HAP-1 (cell line): Measurements from ENCODE around the gene SINHCAF.

Experiments used
- DNase-seq, 2 experiments: peaks; one replicate each; pipeline ENCODE4 v3.0.0-alpha.2; 2016 to 2020; ENCODE audit warnings: low spot score in 2 of 2
- H3K27me3 ChIP-seq: fragments of 250-450 bp; sonication (Bioruptor Pico); 2 replicates; pipeline ENCODE4 v1.5.1; 2020; ENCODE audit warnings: low read depth, mild to moderate bottlenecking, moderate library complexity
- H3K36me3 ChIP-seq: fragments of 250-450 bp; sonication (Bioruptor Pico); replicated peaks from 2 replicates; pipeline ENCODE4 v1.5.1; 2020; ENCODE audit warnings: mild to moderate bottlenecking
- H3K4me1 ChIP-seq: fragments of 250-450 bp; sonication (Bioruptor Pico); 2 replicates; pipeline ENCODE4 v1.5.1; 2020; ENCODE audit warnings: mild to moderate bottlenecking
- H3K4me3 ChIP-seq: fragments of 250-450 bp; sonication (Bioruptor Pico); 2 replicates; pipeline ENCODE4 v1.5.1; 2020; ENCODE audit warnings: mild to moderate bottlenecking, moderate library complexity
- H3K9me3 ChIP-seq: fragments of 250-450 bp; sonication (Bioruptor Pico); 2 replicates; pipeline ENCODE4 v1.5.1; 2020; ENCODE audit warnings: mild to moderate bottlenecking, moderate library complexity
- in situ Hi-C: fragments of 300-500 bp; cut with MboI; formaldehyde crosslinking; loops from 3 replicates; pipeline ENCODE4 v1.14.3; 2020; ENCODE audit warnings: low sequenced_read_pairs, inconsistent platforms, mixed read lengths

SINHCAF gene

GRCh38 chr12:31309279-31309678 lies 16.7 kb downstream of the SINHCAF start:
- H3K27me3 ChIP-seq = no peaks in the 10 kb centered on the region
- no peaks in the 10 kb centered on the region; the same call in 1 of the 2 replicates for H3K4me1 ChIP-seq
- peaks cover 22% of the 10 kb centered on the region for H3K36me3 ChIP-seq
- no peaks in the 10 kb centered on the region for H3K9me3 ChIP-seq
- no peak for DNase-seq
- in situ Hi-C loops = no loop called here
- no peak overlapping the region for H3K4me3 ChIP-seq

- peaks cover 27% of the 10 kb centered on the region for H3K36me3 ChIP-seq
- in situ Hi-C loops = no loop called here
- DNase-seq = no peak
These were observed 17.8 kb downstream of the SINHCAF start for GRCh38 chr12:31308116-31308515.

GRCh38 chr12:31306866-31307265 lies 19.1 kb downstream of the SINHCAF start:
- H3K4me3 ChIP-seq = no peak overlapping the region
- peaks cover 34% of the 10 kb centered on the region for H3K36me3 ChIP-seq
- DNase-seq = no peak
- H3K9me3 ChIP-seq = no peaks in the 10 kb centered on the region
- H3K27me3 ChIP-seq = no peaks in the 10 kb centered on the region
- in situ Hi-C loops = no loop called here
- no peaks in the 10 kb centered on the region for H3K4me1 ChIP-seq

More at GRCh38 chr12:31308116-31308515, 17.8 kb downstream of the SINHCAF start:
- Histone ChIP-seq H3K4me3 (no peak overlapping the region), H3K9me3 (no peaks in the 10 kb centered on the region), H3K27me3 (no peaks in the 10 kb centered on the region), H3K4me1 (no peaks in the 10 kb centered on the region)

GRCh38 chr12:31303466-31303865 lies 22.5 kb downstream of the SINHCAF start:
- no peaks in the 10 kb centered on the region for H3K9me3 ChIP-seq
- peaks cover 59% of the 10 kb centered on the region for H3K36me3 ChIP-seq
- in situ Hi-C loops = no loop called here
- no peak overlapping the region for H3K4me3 ChIP-seq
- no peak for DNase-seq
- H3K27me3 ChIP-seq = no peaks in the 10 kb centered on the region
- H3K4me1 ChIP-seq = no peaks in the 10 kb centered on the region; the same call in 1 of the 2 replicates

DNA sequence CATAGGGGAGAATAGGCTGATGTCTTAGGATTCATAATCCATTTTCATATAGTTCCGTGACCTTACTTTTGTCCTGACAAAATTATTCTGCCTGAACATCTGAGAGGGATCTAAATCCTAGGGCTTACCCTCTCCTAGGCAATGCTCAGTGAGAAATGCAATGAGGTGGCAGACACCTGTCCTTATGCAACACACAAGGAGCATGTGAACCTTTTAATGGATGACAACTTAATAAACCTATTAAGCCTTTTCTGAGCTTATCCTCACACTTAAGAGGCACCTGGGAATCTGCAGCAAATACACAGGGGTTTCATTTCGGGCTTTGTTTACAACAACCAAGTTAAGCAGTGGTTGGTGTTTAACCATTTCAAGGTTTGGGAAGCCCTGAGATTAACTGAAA lies 24.6 kb downstream of the SINHCAF start:
- Histone ChIP-seq H3K36me3 (peaks cover 78% of the 10 kb centered on the region), H3K9me3 (no peaks in the 10 kb centered on the region), H3K4me1 (no peaks in the 10 kb centered on the region; the same call in 1 of the 2 replicates), H3K27me3 (no peaks in the 10 kb centered on the region), H3K4me3 (no peak overlapping the region)
- DNase-seq = no peak
- in situ Hi-C loops = no loop called here

- no peaks in the 10 kb centered on the region for H3K9me3 ChIP-seq
- H3K36me3 ChIP-seq = peaks cover 78% of the 10 kb centered on the region
- H3K27me3 ChIP-seq = no peaks in the 10 kb centered on the region
- DNase-seq = no peak
- in situ Hi-C loops = no loop called here
- no peaks in the 10 kb centered on the region; the same call in 1 of the 2 replicates for H3K4me1 ChIP-seq
- H3K4me3 ChIP-seq = no peak overlapping the region
These were observed 25.2 kb downstream of the SINHCAF start for GRCh38 chr12:31300783-31301182.

DNA sequence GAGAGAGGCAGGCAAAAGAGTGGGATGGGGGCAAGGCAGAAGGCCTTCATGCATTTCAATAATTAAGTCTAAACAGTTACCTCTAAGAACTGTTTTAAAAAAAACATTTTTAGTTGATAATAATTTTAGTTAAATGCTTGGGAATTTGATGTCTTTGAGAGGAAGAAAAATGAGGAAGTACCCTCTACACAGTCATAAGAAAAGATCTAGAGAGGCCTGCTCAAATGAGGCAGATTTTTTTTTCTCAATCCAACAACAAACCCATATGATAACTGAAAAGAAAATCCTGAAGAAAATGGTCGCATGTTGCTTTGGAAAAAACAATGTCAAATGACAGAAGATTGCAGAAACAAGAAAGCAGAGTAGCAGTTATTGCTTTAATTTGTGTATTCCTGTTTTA lies 25.6 kb downstream of the SINHCAF start:
- in situ Hi-C loops = no loop called here
- no peak for DNase-seq

DNA sequence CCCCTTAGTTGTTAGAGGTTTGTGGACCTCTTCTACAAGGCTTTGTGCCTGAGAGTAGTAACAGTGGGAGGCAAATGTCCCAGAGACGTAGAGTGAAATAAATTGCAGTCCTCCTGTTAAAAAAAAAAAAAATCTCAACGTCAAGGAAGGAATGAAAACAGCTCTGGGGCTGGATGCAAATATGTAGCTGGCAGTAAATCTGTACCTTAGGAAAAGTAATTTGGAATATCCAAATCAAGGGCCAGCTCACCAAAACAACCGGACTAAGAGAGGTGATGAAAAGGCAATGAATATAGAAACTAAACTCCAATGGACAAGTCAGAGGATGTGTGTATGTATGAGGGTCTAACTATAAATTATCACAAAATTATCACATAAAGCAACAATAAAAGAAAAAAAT lies 27.0 kb downstream of the SINHCAF start:
- in situ Hi-C loops = no loop called here
- no peak for DNase-seq
- Histone ChIP-seq H3K4me1 (no peaks in the 10 kb centered on the region; the same call in 1 of the 2 replicates), H3K36me3 (peaks cover 81% of the 10 kb centered on the region), H3K27me3 (no peaks in the 10 kb centered on the region), H3K9me3 (no peaks in the 10 kb centered on the region), H3K4me3 (no peak overlapping the region)

More for the DNA sequence above, 25.6 kb downstream of the SINHCAF start:
- no peaks in the 10 kb centered on the region for H3K9me3 ChIP-seq
- no peaks in the 10 kb centered on the region for H3K27me3 ChIP-seq
- peaks cover 81% of the 10 kb centered on the region for H3K36me3 ChIP-seq
- no peak overlapping the region for H3K4me3 ChIP-seq
- H3K4me1 ChIP-seq = no peaks in the 10 kb centered on the region; the same call in 1 of the 2 replicates

GRCh38 chr12:31298515-31298910 lies 27.4 kb downstream of the SINHCAF start:
- Histone ChIP-seq H3K9me3 (no peaks in the 10 kb centered on the region), H3K36me3 (peaks cover 82% of the 10 kb centered on the region), H3K4me1 (no peaks in the 10 kb centered on the region; the same call in 1 of the 2 replicates), H3K27me3 (no peaks in the 10 kb centered on the region), H3K4me3 (no peak overlapping the region)
- DNase-seq = no peak
- in situ Hi-C loops = no loop called here

DNA sequence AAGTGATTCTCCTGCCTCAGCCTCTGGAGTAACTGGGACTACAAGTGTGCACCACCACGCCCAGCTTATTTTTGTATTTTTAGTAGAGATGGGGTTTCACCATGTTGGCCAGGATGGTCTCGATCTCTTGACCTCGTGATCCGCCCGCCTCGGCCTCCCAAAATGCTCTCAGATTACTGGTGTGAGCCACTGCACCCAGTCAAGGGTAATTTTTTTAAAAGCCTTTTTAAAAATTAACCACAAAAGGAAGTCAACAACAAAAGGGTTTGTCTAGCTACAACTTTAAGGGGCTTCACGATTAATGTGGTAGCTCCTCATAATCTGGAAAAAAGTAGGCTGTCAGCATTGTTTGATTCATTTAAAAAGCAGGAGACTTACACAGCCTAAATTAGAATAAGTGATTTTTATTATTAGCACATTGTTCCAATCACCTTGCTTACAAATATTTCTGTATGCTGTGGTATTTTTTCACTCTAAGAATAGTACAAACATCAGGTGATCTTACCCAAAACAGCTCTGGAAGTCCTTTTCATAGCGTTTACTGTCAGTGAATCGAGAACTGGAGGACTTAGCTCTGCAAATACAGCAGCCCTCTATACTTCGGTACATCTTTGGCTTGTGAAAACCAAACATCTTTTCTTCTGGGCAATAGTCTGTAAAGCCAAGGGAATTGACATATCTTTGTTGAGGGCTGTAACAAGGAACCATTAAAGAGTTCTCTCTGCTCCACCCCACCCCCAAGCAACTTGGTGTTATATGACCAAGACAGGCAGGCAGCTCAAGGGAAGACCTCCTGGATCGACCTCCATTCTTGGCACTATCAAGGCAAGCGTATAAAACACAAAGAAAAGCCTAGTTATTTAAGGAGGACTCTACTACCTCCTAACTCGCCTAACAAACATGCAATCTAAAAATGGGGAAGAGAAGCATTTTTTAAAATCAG lies 28.1 kb downstream of the SINHCAF start:
- in situ Hi-C loops = no loop called here
- DNase-seq = no peak
- Histone ChIP-seq H3K9me3 (no peaks in the 10 kb centered on the region), H3K4me3 (no peak overlapping the region), H3K27me3 (no peaks in the 10 kb centered on the region), H3K36me3 (peaks cover 85% of the 10 kb centered on the region), H3K4me1 (no peaks in the 10 kb centered on the region; the same call in 1 of the 2 replicates)

DNA sequence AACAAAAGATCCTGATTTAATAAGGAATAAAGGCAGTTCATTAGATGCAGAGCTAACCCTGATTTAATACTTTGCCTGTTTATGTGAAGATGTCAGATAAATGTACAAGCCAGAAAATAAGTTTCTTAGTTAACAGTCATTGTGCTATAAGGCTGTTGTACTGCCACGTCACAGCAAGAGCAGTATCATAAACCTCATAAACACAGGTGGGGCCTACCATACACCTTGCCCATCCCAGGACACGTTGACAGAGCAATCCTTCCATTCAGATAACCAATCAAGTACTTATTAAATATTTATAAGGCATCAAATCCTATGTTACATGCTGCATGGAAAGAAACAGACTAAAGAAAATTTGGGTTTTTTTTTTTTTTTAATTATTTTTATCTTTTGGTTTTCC lies 36.5 kb downstream of the SINHCAF start:
- Histone ChIP-seq H3K9me3 (no peaks in the 10 kb centered on the region), H3K4me3 (no peak overlapping the region), H3K27me3 (no peaks in the 10 kb centered on the region), H3K4me1 (no peaks in the 10 kb centered on the region), H3K36me3 (peaks cover 87% of the 10 kb centered on the region)
- DNase-seq = no peak
- in situ Hi-C loops = no loop called here

DNA sequence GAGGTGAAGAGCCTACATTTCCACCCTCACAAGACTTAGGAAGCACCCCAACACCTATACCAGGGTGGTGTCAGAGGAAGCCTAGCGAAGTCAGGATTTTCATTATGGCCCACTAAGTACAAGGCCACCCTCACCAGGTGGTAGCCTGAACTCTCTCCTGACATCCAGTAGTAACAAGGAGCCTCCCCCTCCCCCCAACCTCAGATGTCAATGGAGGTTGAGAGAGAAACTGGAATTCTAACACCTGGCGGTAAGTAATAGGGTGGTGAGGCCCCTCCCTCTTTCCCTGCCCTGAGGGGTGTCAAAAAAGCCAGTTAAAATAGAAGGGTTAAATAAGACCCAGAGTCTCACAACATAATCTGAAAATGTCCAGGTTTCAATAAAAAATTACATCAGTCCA lies 37.6 kb downstream of the SINHCAF start:
- no peak for DNase-seq
- H3K27me3 ChIP-seq = no peaks in the 10 kb centered on the region
- no peak overlapping the region for H3K4me3 ChIP-seq
- H3K9me3 ChIP-seq = no peaks in the 10 kb centered on the region
- in situ Hi-C loops = no loop called here
- H3K36me3 ChIP-seq = peaks cover 87% of the 10 kb centered on the region
- H3K4me1 ChIP-seq = no peaks in the 10 kb centered on the region

DNA sequence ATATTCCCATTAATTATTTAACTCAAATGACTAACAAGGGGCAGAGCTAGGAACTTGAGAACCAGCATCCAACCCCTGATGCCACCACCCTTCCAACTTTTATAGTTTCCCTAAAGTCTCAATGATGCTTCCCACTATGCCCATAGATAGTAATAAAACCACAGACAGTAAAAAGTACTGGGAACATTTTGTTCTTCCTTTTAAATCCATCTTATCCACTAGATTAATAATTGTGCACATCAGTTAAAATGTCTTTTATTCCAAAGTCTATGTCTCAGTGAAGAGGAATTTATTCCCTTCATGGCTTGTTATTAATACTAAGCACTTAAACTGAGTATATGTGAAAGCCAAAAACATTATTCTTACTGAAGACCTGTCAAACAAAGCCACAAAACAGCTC lies 45.8 kb downstream of the SINHCAF start:
- DNase-seq = no peak
- Histone ChIP-seq H3K36me3 (peaks cover 55% of the 10 kb centered on the region), H3K4me3 (no peak overlapping the region), H3K4me1 (peaks cover 14% of the 10 kb centered on the region), H3K27me3 (no peaks in the 10 kb centered on the region), H3K9me3 (no peaks in the 10 kb centered on the region)
- in situ Hi-C loops = no loop called here

DNA sequence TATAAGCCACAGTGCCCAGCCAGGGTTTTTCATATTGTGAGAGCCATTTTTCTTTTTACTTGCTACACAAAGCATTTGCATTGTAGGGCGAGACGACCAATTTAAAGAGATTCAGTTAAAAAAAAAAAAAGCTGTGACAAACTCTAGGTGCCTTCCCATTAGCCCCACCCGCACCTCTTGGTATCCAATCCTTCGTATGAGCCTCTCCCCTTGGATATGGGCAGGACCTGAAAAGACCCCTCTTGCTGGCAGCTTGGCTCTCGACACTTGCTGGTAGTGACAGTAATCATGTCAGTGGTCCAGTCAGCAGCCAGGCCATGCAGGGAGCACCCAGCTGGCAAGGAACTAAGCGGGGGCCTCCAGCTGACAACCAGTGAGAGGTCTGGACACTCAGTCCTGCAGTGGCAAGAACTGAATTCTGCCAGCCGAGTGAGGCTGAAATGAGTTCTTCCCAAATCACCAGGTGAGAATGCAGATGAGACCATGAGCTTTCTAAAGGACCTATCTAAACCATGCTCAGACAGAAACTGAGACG lies 46.5 kb downstream of the SINHCAF start:
- no peaks in the 10 kb centered on the region for H3K27me3 ChIP-seq
- peak in 1 of 2 experiments; percentile 10 for DNase-seq
- H3K4me3 ChIP-seq = no peak overlapping the region
- peaks cover 14% of the 10 kb centered on the region for H3K4me1 ChIP-seq
- in situ Hi-C loops = no loop called here
- peaks cover 49% of the 10 kb centered on the region for H3K36me3 ChIP-seq
- H3K9me3 ChIP-seq = no peaks in the 10 kb centered on the region
